Measurements from ENCODE around the gene NFKBIA.

NFKBIA gene

GRCh38 chr14:35412272-35413056 lies 7.9 kb upstream of the NFKBIA start:
- no peaks in the 10 kb centered on the region for H3K9me3 Mint-ChIP-seq
- DNase-seq: no peak
- TF ChIP-seq CTCF (IDR thresholded peaks at IDR 0.05): no peak
- peaks cover 6% of the 10 kb centered on the region for H3K27me3 Mint-ChIP-seq (ENCODE audit: low read depth, poor library complexity)
- peaks cover 21% of the 10 kb centered on the region for H3K4me1 Mint-ChIP-seq
- no peaks in the 10 kb centered on the region for H3K36me3 Mint-ChIP-seq (ENCODE audit: low read depth)
- H3K4me3 Mint-ChIP-seq: no peak overlapping the region
- no peak overlapping the region for H3K27ac Mint-ChIP-seq

- H3K27ac Mint-ChIP-seq: peak overlapping the region; percentile 8
These were observed 6.3 kb upstream of the NFKBIA start for GRCh38 chr14:35410858-35411257.

GRCh38 chr14:35409595-35409994 lies 5.0 kb upstream of the NFKBIA start:
- Mint-ChIP-seq H3K27ac (no peak overlapping the region), H3K27me3 (ENCODE audit: low read depth, poor library complexity) (peaks cover 6% of the 10 kb centered on the region), H3K9me3 (no peaks in the 10 kb centered on the region), H3K36me3 (ENCODE audit: low read depth) (no peaks in the 10 kb centered on the region), H3K4me1 (peaks cover 32% of the 10 kb centered on the region), H3K4me3 (no peak overlapping the region)
- DNase-seq: no peak
- TF ChIP-seq CTCF (IDR thresholded peaks at IDR 0.05): no peak

More at GRCh38 chr14:35410858-35411257, 6.3 kb upstream of the NFKBIA start:
- Mint-ChIP-seq H3K36me3 (ENCODE audit: low read depth) (no peaks in the 10 kb centered on the region), H3K4me3 (no peak overlapping the region), H3K9me3 (no peaks in the 10 kb centered on the region), H3K27me3 (ENCODE audit: low read depth, poor library complexity) (peaks cover 6% of the 10 kb centered on the region), H3K4me1 (peaks cover 25% of the 10 kb centered on the region)
- no peak for DNase-seq
- TF ChIP-seq CTCF (IDR thresholded peaks at IDR 0.05): no peak

- H3K27me3 Mint-ChIP-seq (ENCODE audit: low read depth, poor library complexity): peaks cover 6% of the 10 kb centered on the region
- TF ChIP-seq CTCF (IDR thresholded peaks at IDR 0.05): no peak
- H3K36me3 Mint-ChIP-seq (ENCODE audit: low read depth): peaks cover 6% of the 10 kb centered on the region
- H3K27ac Mint-ChIP-seq: no peak overlapping the region
- H3K9me3 Mint-ChIP-seq: no peaks in the 10 kb centered on the region
- no peak for DNase-seq
- peaks cover 35% of the 10 kb centered on the region for H3K4me1 Mint-ChIP-seq
- H3K4me3 Mint-ChIP-seq: no peak overlapping the region
These were observed 3.5 kb upstream of the NFKBIA start for GRCh38 chr14:35408026-35408425.

- no peak overlapping the region for H3K4me3 Mint-ChIP-seq
- H3K9me3 Mint-ChIP-seq: no peaks in the 10 kb centered on the region
- peaks cover 13% of the 10 kb centered on the region for H3K36me3 Mint-ChIP-seq (ENCODE audit: low read depth)
- peaks cover 37% of the 10 kb centered on the region for H3K4me1 Mint-ChIP-seq
- no peak for TF ChIP-seq CTCF (IDR thresholded peaks at IDR 0.05)
- H3K27ac Mint-ChIP-seq: no peak overlapping the region
- no peak for DNase-seq
- peaks cover 3% of the 10 kb centered on the region for H3K27me3 Mint-ChIP-seq (ENCODE audit: low read depth, poor library complexity)
These were observed 2.7 kb upstream of the NFKBIA start for GRCh38 chr14:35407306-35407630.
